HepG2 (cell line): ENCODE measurements around the gene VTN. TPM values are rescaled to one million over a fixed set of nuclear protein-coding genes. Genes with fewer than 3 reads are reported as not detected.

ENCODE experiments used
- ATF7 ChIP-seq, 2 experiments: fragments of 450-650 bp in 1 of 2; sonication (generic) in 1 of 2; formaldehyde crosslinking in 1 of 2; IDR thresholded peaks; 2 replicates each; pipeline versions ENCODE4 v1.4.0 to v1.6.1; 2016 to 2020; ENCODE audit warnings: antibody characterized with exemption in 1 of 2, mild to moderate bottlenecking in 1 of 2, missing genetic modification reagents in 1 of 2
- BRCA1 ChIP-seq: sonication (generic); formaldehyde crosslinking; IDR thresholded peaks from 2 replicates; pipeline ENCODE4 v1.4.0; 2020; ENCODE audit warnings: missing genetic modification reagents
- CREM ChIP-seq, 2 experiments: sonication (generic) in 1 of 2; formaldehyde crosslinking in 1 of 2; IDR thresholded peaks; 2 replicates each; pipeline versions ENCODE4 v1.4.0 to v1.6.1; 2016 to 2020; ENCODE audit warnings: antibody characterized with exemption in 1 of 2, mild to moderate bottlenecking in 1 of 2, missing genetic modification reagents in 1 of 2
- NFKB2 ChIP-seq: sonication (generic); formaldehyde crosslinking; IDR thresholded peaks from 2 replicates; pipeline ENCODE4 v1.4.0; 2020; ENCODE audit warnings: missing genetic modification reagents, borderline replicate concordance
- SUZ12 ChIP-seq: fragments of 150-350 bp; IDR thresholded peaks from 2 replicates; pipeline ENCODE4 v1.6.1; 2014; ENCODE audit warnings: low read depth, low read length
- TBX3 ChIP-seq: fragments of 450-650 bp; IDR thresholded peaks from 2 replicates; pipeline ENCODE4 v1.6.1; 2017; ENCODE audit warnings: antibody characterized with exemption, mild to moderate bottlenecking, inconsistent platforms, borderline replicate concordance
- YEATS2 ChIP-seq: sonication (generic); formaldehyde crosslinking; IDR thresholded peaks from 2 replicates; pipeline ENCODE4 v1.4.0; 2020; ENCODE audit warnings: missing genetic modification reagents, borderline replicate concordance
- ZFP90 ChIP-seq: sonication (generic); formaldehyde crosslinking; IDR thresholded peaks from 2 replicates; pipeline ENCODE4 v1.8.0; 2022; ENCODE audit warnings: missing genetic modification reagents, mild to moderate bottlenecking, inconsistent platforms, borderline replicate concordance
- ZNF234 ChIP-seq: sonication (generic); formaldehyde crosslinking; conservative IDR thresholded peaks from 2 replicates; pipeline ENCODE4 v1.5.1; 2020; ENCODE audit warnings: mild to moderate bottlenecking, missing genetic modification reagents
- ZNF260 ChIP-seq: sonication (generic); formaldehyde crosslinking; IDR thresholded peaks from 2 replicates; pipeline ENCODE4 v1.4.0; 2020; ENCODE audit warnings: missing genetic modification reagents, low read depth, mild to moderate bottlenecking, borderline replicate concordance
- ZNF556 ChIP-seq: sonication (generic); formaldehyde crosslinking; IDR thresholded peaks from 2 replicates; pipeline ENCODE4 v1.4.0; 2020; ENCODE audit warnings: mild to moderate bottlenecking, missing genetic modification reagents, borderline replicate concordance
- ZNF619 ChIP-seq: sonication (generic); formaldehyde crosslinking; IDR thresholded peaks from 2 replicates; pipeline ENCODE4 v1.4.0; 2020; ENCODE audit warnings: mild to moderate bottlenecking, missing genetic modification reagents
- ZNF816 ChIP-seq: sonication (generic); formaldehyde crosslinking; IDR thresholded peaks from 2 replicates; pipeline ENCODE4 v1.8.0; 2022; ENCODE audit warnings: missing genetic modification reagents, mild to moderate bottlenecking, borderline replicate concordance
- ZSCAN29 ChIP-seq: sonication (generic); formaldehyde crosslinking; conservative IDR thresholded peaks from 2 replicates; pipeline ENCODE4 v1.4.0; 2020; ENCODE audit warnings: mild to moderate bottlenecking, missing genetic modification reagents
- polyA plus RNA-seq, 8 experiments: library from polyadenylated mRNA; depleted of rRNA in 3 of 8; stranded (reverse) in 7 of 8; unstranded in 1 of 8; fragments of >200 nt; fragmentation: Illumina TruSeq in 4 of 8; extraction: Trizol in 4 of 8; gene quantifications; 2 replicates each; pipeline versions ENCODE4 v1.2.1 to v1.2.3, GENCODE V29; 2011 to 2016; ENCODE audit warnings: low read depth in 4 of 8, missing spikeins in 1 of 8, mixed read lengths in 1 of 8; ENCODE audit not compliant: insufficient read depth in 1 of 8
- total RNA-seq, 5 experiments: library from RNA; depleted of rRNA; stranded (reverse); fragments of >200 nt; fragmentation: Illumina TruSeq; extraction: Trizol; gene quantifications; 2 replicates each; pipeline ENCODE4 v1.2.3, GENCODE V29; 2016; ENCODE audit warnings: low read depth in 1 of 5
- TF ChIP-seq, protein P1 (sequence below): sonication (generic); formaldehyde crosslinking; IDR thresholded peaks from 2 replicates; pipeline ENCODE4 v1.5.0; 2020; ENCODE audit warnings: mild to moderate bottlenecking, missing genetic modification reagents
- TF ChIP-seq, protein P2 (sequence below): sonication (generic); formaldehyde crosslinking; conservative IDR thresholded peaks from 2 replicates; pipeline ENCODE4 v1.4.0; 2020; ENCODE audit warnings: missing genetic modification reagents
- TF ChIP-seq, protein P3 (sequence below): sonication (generic); formaldehyde crosslinking; conservative IDR thresholded peaks from 2 replicates; pipeline ENCODE4 v1.4.0; 2020; ENCODE audit warnings: missing genetic modification reagents
- TF ChIP-seq, protein P4 (sequence below): sonication (generic); formaldehyde crosslinking; IDR thresholded peaks from 2 replicates; pipeline ENCODE4 v1.4.0; 2020; ENCODE audit warnings: mild to moderate bottlenecking, missing genetic modification reagents

The VTN gene
- total and polyA plus RNA-seq, 2 of the 13 experiments (the other 11 are each of a cell fraction or from before 2014, with no cell fraction given): 108 to 131 TPM

DNA sequence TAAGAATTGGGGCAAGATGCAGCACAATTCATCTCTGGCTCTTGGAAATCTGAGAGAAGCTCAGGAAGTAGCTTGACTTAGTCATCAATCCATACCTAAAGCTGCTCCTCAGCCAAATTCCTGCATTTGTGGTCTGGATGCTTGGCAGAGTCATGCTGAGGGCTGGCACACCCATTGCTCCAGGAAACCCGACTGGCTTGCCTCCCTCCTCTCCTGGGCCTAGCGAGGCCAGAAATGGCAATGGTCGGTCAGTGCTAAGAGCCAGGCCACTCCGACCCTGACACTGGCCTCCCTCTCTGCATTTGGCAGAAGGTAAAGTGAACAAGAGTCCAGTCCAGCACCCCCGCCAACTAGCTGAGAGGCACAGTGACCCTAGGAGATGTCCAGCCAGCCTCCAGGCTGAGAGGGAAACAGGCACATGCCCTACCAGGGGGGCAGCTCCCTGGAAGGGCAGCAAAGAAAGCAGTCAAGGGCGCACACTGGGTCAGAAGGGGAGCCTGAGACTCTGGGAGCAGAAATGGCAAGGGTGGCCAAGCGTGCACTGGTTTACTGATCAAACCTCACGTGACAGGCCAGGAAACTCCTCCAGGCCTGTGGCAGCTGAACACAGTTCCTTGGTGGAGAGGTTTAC is 22.7 kb downstream of the VTN start (continued):
- no peak for TF ChIP-seq ZNF816 (CRISPR knock-in tag)
- TF ChIP-seq BRCA1 (CRISPR knock-in tag): no peak
- TF ChIP-seq ZFP90 (CRISPR knock-in tag): no peak
- TF ChIP-seq ZNF619: 0 out of 2 replicates have a peak, but pooled peaks have one; percentile 12
- TF ChIP-seq ZNF260 (CRISPR knock-in tag): no peak
- TF ChIP-seq, protein P1, sequence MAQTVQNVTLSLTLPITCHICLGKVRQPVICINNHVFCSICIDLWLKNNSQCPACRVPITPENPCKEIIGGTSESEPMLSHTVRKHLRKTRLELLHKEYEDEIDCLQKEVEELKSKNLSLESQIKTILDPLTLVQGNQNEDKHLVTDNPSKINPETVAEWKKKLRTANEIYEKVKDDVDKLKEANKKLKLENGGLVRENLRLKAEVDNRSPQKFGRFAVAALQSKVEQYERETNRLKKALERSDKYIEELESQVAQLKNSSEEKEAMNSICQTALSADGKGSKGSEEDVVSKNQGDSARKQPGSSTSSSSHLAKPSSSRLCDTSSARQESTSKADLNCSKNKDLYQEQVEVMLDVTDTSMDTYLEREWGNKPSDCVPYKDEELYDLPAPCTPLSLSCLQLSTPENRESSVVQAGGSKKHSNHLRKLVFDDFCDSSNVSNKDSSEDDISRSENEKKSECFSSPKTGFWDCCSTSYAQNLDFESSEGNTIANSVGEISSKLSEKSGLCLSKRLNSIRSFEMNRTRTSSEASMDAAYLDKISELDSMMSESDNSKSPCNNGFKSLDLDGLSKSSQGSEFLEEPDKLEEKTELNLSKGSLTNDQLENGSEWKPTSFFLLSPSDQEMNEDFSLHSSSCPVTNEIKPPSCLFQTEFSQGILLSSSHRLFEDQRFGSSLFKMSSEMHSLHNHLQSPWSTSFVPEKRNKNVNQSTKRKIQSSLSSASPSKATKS (CRISPR knock-in tag): 0 out of 2 replicates have a peak, but pooled peaks have one; percentile 36
- no peak for TF ChIP-seq ZSCAN29 (CRISPR knock-in tag)
- TF ChIP-seq, protein P2, sequence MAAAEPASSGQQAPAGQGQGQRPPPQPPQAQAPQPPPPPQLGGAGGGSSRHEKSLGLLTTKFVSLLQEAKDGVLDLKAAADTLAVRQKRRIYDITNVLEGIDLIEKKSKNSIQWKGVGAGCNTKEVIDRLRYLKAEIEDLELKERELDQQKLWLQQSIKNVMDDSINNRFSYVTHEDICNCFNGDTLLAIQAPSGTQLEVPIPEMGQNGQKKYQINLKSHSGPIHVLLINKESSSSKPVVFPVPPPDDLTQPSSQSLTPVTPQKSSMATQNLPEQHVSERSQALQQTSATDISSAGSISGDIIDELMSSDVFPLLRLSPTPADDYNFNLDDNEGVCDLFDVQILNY (CRISPR knock-in tag): no peak
- TF ChIP-seq, protein P3, sequence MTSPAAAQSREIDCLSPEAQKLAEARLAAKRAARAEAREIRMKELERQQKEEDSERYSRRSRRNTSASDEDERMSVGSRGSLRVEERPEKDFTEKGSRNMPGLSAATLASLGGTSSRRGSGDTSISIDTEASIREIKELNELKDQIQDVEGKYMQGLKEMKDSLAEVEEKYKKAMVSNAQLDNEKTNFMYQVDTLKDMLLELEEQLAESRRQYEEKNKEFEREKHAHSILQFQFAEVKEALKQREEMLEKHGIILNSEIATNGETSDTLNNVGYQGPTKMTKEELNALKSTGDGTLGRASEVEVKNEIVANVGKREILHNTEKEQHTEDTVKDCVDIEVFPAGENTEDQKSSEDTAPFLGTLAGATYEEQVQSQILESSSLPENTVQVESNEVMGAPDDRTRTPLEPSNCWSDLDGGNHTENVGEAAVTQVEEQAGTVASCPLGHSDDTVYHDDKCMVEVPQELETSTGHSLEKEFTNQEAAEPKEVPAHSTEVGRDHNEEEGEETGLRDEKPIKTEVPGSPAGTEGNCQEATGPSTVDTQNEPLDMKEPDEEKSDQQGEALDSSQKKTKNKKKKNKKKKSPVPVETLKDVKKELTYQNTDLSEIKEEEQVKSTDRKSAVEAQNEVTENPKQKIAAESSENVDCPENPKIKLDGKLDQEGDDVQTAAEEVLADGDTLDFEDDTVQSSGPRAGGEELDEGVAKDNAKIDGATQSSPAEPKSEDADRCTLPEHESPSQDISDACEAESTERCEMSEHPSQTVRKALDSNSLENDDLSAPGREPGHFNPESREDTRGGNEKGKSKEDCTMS: no peak
- TF ChIP-seq, protein P4, sequence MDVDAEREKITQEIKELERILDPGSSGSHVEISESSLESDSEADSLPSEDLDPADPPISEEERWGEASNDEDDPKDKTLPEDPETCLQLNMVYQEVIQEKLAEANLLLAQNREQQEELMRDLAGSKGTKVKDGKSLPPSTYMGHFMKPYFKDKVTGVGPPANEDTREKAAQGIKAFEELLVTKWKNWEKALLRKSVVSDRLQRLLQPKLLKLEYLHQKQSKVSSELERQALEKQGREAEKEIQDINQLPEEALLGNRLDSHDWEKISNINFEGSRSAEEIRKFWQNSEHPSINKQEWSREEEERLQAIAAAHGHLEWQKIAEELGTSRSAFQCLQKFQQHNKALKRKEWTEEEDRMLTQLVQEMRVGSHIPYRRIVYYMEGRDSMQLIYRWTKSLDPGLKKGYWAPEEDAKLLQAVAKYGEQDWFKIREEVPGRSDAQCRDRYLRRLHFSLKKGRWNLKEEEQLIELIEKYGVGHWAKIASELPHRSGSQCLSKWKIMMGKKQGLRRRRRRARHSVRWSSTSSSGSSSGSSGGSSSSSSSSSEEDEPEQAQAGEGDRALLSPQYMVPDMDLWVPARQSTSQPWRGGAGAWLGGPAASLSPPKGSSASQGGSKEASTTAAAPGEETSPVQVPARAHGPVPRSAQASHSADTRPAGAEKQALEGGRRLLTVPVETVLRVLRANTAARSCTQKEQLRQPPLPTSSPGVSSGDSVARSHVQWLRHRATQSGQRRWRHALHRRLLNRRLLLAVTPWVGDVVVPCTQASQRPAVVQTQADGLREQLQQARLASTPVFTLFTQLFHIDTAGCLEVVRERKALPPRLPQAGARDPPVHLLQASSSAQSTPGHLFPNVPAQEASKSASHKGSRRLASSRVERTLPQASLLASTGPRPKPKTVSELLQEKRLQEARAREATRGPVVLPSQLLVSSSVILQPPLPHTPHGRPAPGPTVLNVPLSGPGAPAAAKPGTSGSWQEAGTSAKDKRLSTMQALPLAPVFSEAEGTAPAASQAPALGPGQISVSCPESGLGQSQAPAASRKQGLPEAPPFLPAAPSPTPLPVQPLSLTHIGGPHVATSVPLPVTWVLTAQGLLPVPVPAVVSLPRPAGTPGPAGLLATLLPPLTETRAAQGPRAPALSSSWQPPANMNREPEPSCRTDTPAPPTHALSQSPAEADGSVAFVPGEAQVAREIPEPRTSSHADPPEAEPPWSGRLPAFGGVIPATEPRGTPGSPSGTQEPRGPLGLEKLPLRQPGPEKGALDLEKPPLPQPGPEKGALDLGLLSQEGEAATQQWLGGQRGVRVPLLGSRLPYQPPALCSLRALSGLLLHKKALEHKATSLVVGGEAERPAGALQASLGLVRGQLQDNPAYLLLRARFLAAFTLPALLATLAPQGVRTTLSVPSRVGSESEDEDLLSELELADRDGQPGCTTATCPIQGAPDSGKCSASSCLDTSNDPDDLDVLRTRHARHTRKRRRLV: no peak
- TF ChIP-seq ZNF234 (CRISPR knock-in tag): no peak
- 0 out of 2 replicates have a peak, but pooled peaks have one; percentile 21 for TF ChIP-seq ZNF556 (CRISPR knock-in tag)
- no peak for TF ChIP-seq YEATS2 (CRISPR knock-in tag)
- no peak for TF ChIP-seq CREM (IDR thresholded peaks at IDR 0.05)
- no peak for TF ChIP-seq CREM (CRISPR knock-in tag; IDR thresholded peaks at IDR 0.05)
- no peak for TF ChIP-seq TBX3
- TF ChIP-seq ATF7 (IDR thresholded peaks at IDR 0.05): no peak
- no peak for TF ChIP-seq ATF7 (CRISPR knock-in tag; IDR thresholded peaks at IDR 0.05)
- TF ChIP-seq SUZ12: no peak
- TF ChIP-seq NFKB2 (CRISPR knock-in tag): no peak
